Measurements from ENCODE around the gene AMFR.

DNA sequence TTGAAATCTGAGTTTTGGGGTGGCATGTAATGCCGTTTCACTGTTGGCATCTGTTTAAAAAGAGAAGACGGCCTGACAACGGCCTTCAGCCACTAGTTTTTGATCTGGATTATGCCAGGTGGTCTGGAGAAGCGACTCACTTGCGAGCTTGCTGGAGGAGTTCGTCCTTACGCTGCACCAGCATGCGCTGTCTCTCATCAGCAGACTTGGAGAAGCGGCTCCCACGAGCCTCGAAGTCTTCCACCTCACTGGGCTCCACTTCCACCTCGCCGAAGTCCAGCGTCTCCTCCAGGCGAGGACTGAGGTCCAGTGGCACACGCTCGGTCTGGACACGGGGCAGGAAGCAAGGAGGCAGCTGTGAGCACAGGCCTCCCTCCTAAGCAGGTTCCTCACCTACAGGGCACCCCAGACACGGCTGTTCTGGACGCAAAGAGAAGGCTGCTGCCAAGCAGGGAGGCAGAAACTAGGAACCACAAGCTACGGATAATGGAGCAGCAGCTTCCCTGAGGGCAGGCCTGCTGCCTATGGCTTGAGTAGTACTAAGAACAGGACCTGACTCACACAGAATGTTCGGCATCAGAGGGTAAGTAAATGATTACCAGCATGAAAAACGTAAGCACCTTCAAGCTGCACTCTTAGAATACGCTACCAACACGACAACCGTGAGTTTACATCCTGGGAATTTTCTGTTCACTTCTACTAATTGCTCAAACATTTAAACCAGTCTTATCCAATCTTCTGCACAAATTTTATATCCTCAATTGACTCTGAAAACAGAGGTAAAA is 61.4 kb downstream of the AMFR start:
- TF ChIP-seq, protein P1, sequence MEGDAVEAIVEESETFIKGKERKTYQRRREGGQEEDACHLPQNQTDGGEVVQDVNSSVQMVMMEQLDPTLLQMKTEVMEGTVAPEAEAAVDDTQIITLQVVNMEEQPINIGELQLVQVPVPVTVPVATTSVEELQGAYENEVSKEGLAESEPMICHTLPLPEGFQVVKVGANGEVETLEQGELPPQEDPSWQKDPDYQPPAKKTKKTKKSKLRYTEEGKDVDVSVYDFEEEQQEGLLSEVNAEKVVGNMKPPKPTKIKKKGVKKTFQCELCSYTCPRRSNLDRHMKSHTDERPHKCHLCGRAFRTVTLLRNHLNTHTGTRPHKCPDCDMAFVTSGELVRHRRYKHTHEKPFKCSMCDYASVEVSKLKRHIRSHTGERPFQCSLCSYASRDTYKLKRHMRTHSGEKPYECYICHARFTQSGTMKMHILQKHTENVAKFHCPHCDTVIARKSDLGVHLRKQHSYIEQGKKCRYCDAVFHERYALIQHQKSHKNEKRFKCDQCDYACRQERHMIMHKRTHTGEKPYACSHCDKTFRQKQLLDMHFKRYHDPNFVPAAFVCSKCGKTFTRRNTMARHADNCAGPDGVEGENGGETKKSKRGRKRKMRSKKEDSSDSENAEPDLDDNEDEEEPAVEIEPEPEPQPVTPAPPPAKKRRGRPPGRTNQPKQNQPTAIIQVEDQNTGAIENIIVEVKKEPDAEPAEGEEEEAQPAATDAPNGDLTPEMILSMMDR (IDR thresholded peaks at IDR 0.05): no peak
- no peak for TF ChIP-seq POLR2A (IDR thresholded peaks at IDR 0.05)
